SK-N-SH (cell line): ENCODE results near the gene APOOL. TPM values are rescaled to one million over a fixed set of nuclear protein-coding genes. Genes with fewer than 3 reads are reported as not detected.

ENCODE experiments used
- CTCF ChIA-PET: fragments of 300-600, 350-600 bp; formaldehyde crosslinking; extraction: SDS; loops from one replicate; lab custom pipeline; 2021; lab: Yijun Ruan, JAX
- POLR2A ChIA-PET: fragments of 350-600 bp; sonication (Branson Sonifier 250); formaldehyde crosslinking; extraction: SDS; loops from one replicate; lab custom pipeline; 2020; ENCODE audit warnings: antibody characterized with exemption, inconsistent platforms; lab: Yijun Ruan, JAX
- DNase-seq: peaks from one replicate; pipeline ENCODE4 v3.0.0; 2012
- H2AFZ ChIP-seq: fragments of 200-600 bp; sonication (generic); 2 replicates; pipeline ENCODE4 v1.8.1; 2016; ENCODE audit warnings: antibody characterized with exemption, mild to moderate bottlenecking, low read depth
- H3F3A ChIP-seq: fragments of 200-600 bp; sonication (generic); replicated peaks from 2 replicates; pipeline ENCODE3; 2016; ENCODE audit warnings: antibody characterized with exemption, mild to moderate bottlenecking; ENCODE audit not compliant: insufficient read depth
- H3K27ac ChIP-seq, 2 experiments: fragments of 200-500 bp in 1 of 2; fragments of 200-600 bp in 1 of 2; sonication (Bioruptor generic) in 1 of 2; sonication (generic), shearing (Covaris generic) in 1 of 2; 2 replicates each; pipeline versions ENCODE4 v1.5.1 to v1.6.1; 2014 to 2016; ENCODE audit warnings: low read depth in 2 of 2, inconsistent platforms in 1 of 2, low read length in 1 of 2, mild to moderate bottlenecking in 1 of 2, mixed read lengths in 1 of 2
- H3K27me3 ChIP-seq: fragments of 200-600 bp; sonication (generic), shearing (Covaris generic); 2 replicates; pipeline ENCODE4 v1.6.1; 2016; ENCODE audit warnings: mixed run types; ENCODE audit not compliant: insufficient read depth
- H3K36me3 ChIP-seq, 2 experiments: fragments of 200-500 bp in 1 of 2; fragments of 200-600 bp in 1 of 2; sonication (Bioruptor generic) in 1 of 2; sonication (generic) in 1 of 2; replicated peaks in 1 of 2; 2 replicates each; pipeline versions ENCODE3 to v1.5.1; 2014 to 2016; ENCODE audit warnings: low read length in 1 of 2, mild to moderate bottlenecking in 1 of 2; ENCODE audit not compliant: insufficient read depth in 2 of 2, control insufficient read depth in 1 of 2
- H3K4me1 ChIP-seq, 2 experiments: fragments of 200-500 bp in 1 of 2; fragments of 200-600 bp in 1 of 2; sonication (Bioruptor generic) in 1 of 2; sonication (generic), shearing (Covaris generic) in 1 of 2; 2 replicates each; pipeline versions ENCODE4 v1.5.1 to v1.6.1; 2014 to 2016; ENCODE audit warnings: low read depth in 1 of 2, low read length in 1 of 2, mixed run types in 1 of 2; ENCODE audit not compliant: insufficient read depth in 2 of 2, control insufficient read depth in 1 of 2
- H3K4me2 ChIP-seq: fragments of 200-600 bp; sonication (generic), shearing (Covaris generic); 2 replicates; pipeline ENCODE4 v1.6.1; 2017; ENCODE audit warnings: mixed run types
- H3K4me3 ChIP-seq, 2 experiments: fragments of 200-500 bp in 1 of 2; fragments of 200-600 bp in 1 of 2; sonication (Bioruptor generic) in 1 of 2; sonication (generic), shearing (Covaris generic) in 1 of 2; 2 replicates each; pipeline versions ENCODE4 v1.5.1 to v1.8.1; 2014 to 2016; ENCODE audit warnings: low read depth in 2 of 2, inconsistent platforms in 1 of 2, low read length in 1 of 2, mild to moderate bottlenecking in 1 of 2, mixed read lengths in 1 of 2, moderate library complexity in 1 of 2
- H3K79me2 ChIP-seq: fragments of 200-600 bp; sonication (generic); 2 replicates; pipeline ENCODE4 v1.8.1; 2017; ENCODE audit warnings: mild to moderate bottlenecking; ENCODE audit not compliant: insufficient read depth
- H3K9ac ChIP-seq: fragments of 200-600 bp; sonication (generic); 2 replicates; pipeline ENCODE4 v1.6.1; 2017; ENCODE audit warnings: mixed run types
- H3K9me2 ChIP-seq: fragments of 200-600 bp; sonication (generic); 2 replicates; pipeline ENCODE4 v1.6.1; 2017; ENCODE audit warnings: mixed run types
- H3K9me3 ChIP-seq: fragments of 200-600 bp; sonication (generic); 2 replicates; pipeline ENCODE4 v1.6.1; 2017; ENCODE audit warnings: mixed run types, mild to moderate bottlenecking, moderate library complexity
- H4K20me1 ChIP-seq: fragments of 200-600 bp; sonication (generic); 2 replicates; pipeline ENCODE4 v1.6.1; 2017; ENCODE audit warnings: mild to moderate bottlenecking, mixed run types; ENCODE audit not compliant: insufficient read depth
- CHD2 ChIP-seq: fragments of 150-350 bp; IDR thresholded peaks from 2 replicates; pipeline ENCODE4 v1.6.1; 2018; ENCODE audit warnings: low read length; ENCODE audit not compliant: partially characterized antibody
- ELF1 ChIP-seq: IDR thresholded peaks from 2 replicates; pipeline ENCODE4 v1.4.0; 2012
- EP300 ChIP-seq, 2 experiments: IDR thresholded peaks; 2 replicates each; pipeline versions ENCODE4 v1.4.0 to v1.6.1; 2012; ENCODE audit warnings: borderline replicate concordance in 1 of 2, low read depth in 1 of 2, low read length in 1 of 2
- EZH2phosphoT487 ChIP-seq: fragments of 200-600 bp; sonication (generic); IDR thresholded peaks from 2 replicates; pipeline ENCODE4 v1.6.1; 2017; ENCODE audit warnings: low read depth, mixed run types, mild to moderate bottlenecking, antibody characterized with exemption, moderate library complexity, borderline replicate concordance
- FOXM1 ChIP-seq: IDR thresholded peaks from 2 replicates; pipeline ENCODE4 v1.4.0; 2012; ENCODE audit warnings: low read depth, mild to moderate bottlenecking
- GABPA ChIP-seq: IDR thresholded peaks from 2 replicates; pipeline ENCODE4 v1.4.0; 2012; ENCODE audit warnings: low read depth, mild to moderate bottlenecking
- IRF3 ChIP-seq: fragments of 150-350 bp; IDR thresholded peaks from 2 replicates; pipeline ENCODE4 v1.6.1; 2016; ENCODE audit warnings: mild to moderate bottlenecking, low read depth, low read length
- MAX ChIP-seq: IDR thresholded peaks from 2 replicates; pipeline ENCODE4 v1.4.0; 2012; ENCODE audit warnings: low read depth
- MEF2A ChIP-seq: IDR thresholded peaks from 2 replicates; pipeline ENCODE4 v1.4.0; 2012; ENCODE audit warnings: low read depth, borderline replicate concordance
- NFIC ChIP-seq: IDR thresholded peaks from 2 replicates; pipeline ENCODE4 v1.4.0; 2012; ENCODE audit warnings: borderline replicate concordance
- PBX3 ChIP-seq: IDR thresholded peaks from 2 replicates; pipeline ENCODE4; 2012
- POLR2AphosphoS5 ChIP-seq: IDR thresholded peaks from 2 replicates; pipeline ENCODE4 v1.6.1; 2012; ENCODE audit warnings: low read depth, low read length
- REST ChIP-seq: IDR thresholded peaks from 2 replicates; pipeline ENCODE4 v1.6.1; 2012; ENCODE audit warnings: mild to moderate bottlenecking, low read depth, low read length, moderate library complexity
- RXRA ChIP-seq: IDR thresholded peaks from 2 replicates; pipeline ENCODE4 v1.4.0; 2012; ENCODE audit warnings: low read depth, mild to moderate bottlenecking, borderline replicate concordance
- SIN3A ChIP-seq: IDR thresholded peaks from 2 replicates; pipeline ENCODE4 v1.6.1; 2012; ENCODE audit warnings: low read depth, mild to moderate bottlenecking, low read length, moderate library complexity, borderline replicate concordance
- TAF1 ChIP-seq: IDR thresholded peaks from 2 replicates; pipeline ENCODE4 v1.6.1; 2012; ENCODE audit warnings: low read depth, mild to moderate bottlenecking, low read length, moderate library complexity, borderline replicate concordance
- TCF12 ChIP-seq: IDR thresholded peaks from 2 replicates; pipeline ENCODE4 v1.4.0; 2012
- YY1 ChIP-seq: IDR thresholded peaks from 2 replicates; pipeline ENCODE4 v1.4.0; 2012; ENCODE audit warnings: low read depth, mild to moderate bottlenecking
- ZBTB33 ChIP-seq: IDR thresholded peaks from 2 replicates; pipeline ENCODE4 v1.4.0; 2012; ENCODE audit warnings: low read depth, borderline replicate concordance
- WGBS: methylation state at CpG from one replicate; pipeline ENCODE4 v1.1.6; 2017; ENCODE audit warnings: low lambda C conversion rate; 5-methylcytosine and 5-hydroxymethylcytosine counted together
- polyA plus RNA-seq, 3 experiments: library from polyadenylated mRNA; depleted of rRNA; stranded (reverse); fragments of >200 nt; gene quantifications; 2 replicates each; pipeline ENCODE4 v1.2.3, GENCODE V29; 2012

Gene APOOL
- polyA plus RNA-seq, 1 of the 3 experiments (the other 2 are of a cell fraction), result 2.4 TPM

GRCh38 chrX:85020216-85020615 lies 16.5 kb downstream of the APOOL start:
- CTCF ChIA-PET, result interaction anchor here (1.6 kb wide), 1 partner anchor 14 kb away, joined by 4 read pairs; no protein-coding TSS in a partner anchor
- 73% methylated on average over 3 of the region's 4 CpGs for WGBS
- Histone ChIP-seq H3F3A (no peaks in the 10 kb centered on the region), H3K27me3 (no peaks in the 10 kb centered on the region), H3K4me3 (no peak overlapping the region), H3K4me2 (no peak overlapping the region), H2AFZ (no peak overlapping the region), H4K20me1 (no peaks in the 10 kb centered on the region), H3K36me3 (peaks cover 0 to 13% of the 10 kb centered on the region in 2 experiments), H3K79me2 (peaks cover 39% of the 10 kb centered on the region; the same call in 1 of the 2 replicates), H3K9ac (no peak overlapping the region), H3K9me2 (no peaks in the 10 kb centered on the region), H3K4me1 (no peaks in the 10 kb centered on the region), H3K9me3 (no peaks in the 10 kb centered on the region), H3K27ac (no peak overlapping the region)
- TF ChIP-seq PBX3, result no peak
- no peak for TF ChIP-seq MEF2A
- TF ChIP-seq TCF12, result no peak
- TF ChIP-seq EZH2phosphoT487, result no peak
- no peak for TF ChIP-seq ELF1
- no peak for TF ChIP-seq NFIC
- no peak for TF ChIP-seq IRF3
- no peak for TF ChIP-seq YY1
- TF ChIP-seq ZBTB33, result no peak
- TF ChIP-seq CHD2, result no peak
- TF ChIP-seq MAX, result no peak
- no peak for TF ChIP-seq SIN3A
- no peak for TF ChIP-seq EP300 (IDR thresholded peaks at IDR 0.05; ENCODE audit: borderline replicate concordance in 1 of 2, low read depth in 1 of 2, low read length in 1 of 2)
- TF ChIP-seq FOXM1, result no peak
- TF ChIP-seq GABPA, result no peak
- no peak for TF ChIP-seq POLR2AphosphoS5
- no peak for TF ChIP-seq TAF1
- no peak for TF ChIP-seq REST
- TF ChIP-seq RXRA, result no peak
- DNase-seq, result no peak
- POLR2A ChIA-PET, result no interaction called here
